ENCODE results near the gene SSH2.

The SSH2 gene

DNA sequence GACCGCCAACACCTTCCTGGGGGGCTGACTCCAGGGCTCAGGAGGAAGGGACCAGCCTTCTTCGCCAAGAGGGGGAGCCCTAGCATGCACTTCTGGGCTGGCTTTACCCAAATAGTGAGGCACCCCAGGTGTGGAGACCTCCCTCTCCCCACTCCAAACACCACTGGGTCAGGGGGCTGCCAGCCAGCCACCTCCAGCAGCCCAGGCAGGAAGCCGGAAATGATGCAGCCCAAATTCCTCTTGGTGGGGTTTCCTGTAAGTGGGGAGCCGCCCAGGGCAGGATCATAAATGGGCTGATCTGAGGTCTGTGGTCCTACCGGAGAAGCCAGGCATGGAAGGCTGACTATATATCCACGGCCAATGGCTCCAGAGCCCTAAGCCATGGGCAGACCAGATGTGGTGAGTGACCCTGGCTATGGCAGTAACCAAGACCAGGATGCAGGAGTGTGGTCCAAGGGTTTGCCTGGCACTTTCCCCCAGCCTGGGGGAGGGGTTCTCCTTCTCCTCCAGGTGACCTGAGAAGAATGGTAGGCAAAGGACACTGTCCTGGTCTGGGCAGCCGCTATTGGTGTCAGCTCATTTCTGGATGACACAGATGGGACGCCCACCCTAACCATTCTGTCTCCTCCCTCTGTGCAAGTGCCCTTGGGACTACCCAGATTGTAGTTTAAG is 344.8 kb downstream of the SSH2 start:
- DNase-seq: peak; percentile 30 to 46

DNA sequence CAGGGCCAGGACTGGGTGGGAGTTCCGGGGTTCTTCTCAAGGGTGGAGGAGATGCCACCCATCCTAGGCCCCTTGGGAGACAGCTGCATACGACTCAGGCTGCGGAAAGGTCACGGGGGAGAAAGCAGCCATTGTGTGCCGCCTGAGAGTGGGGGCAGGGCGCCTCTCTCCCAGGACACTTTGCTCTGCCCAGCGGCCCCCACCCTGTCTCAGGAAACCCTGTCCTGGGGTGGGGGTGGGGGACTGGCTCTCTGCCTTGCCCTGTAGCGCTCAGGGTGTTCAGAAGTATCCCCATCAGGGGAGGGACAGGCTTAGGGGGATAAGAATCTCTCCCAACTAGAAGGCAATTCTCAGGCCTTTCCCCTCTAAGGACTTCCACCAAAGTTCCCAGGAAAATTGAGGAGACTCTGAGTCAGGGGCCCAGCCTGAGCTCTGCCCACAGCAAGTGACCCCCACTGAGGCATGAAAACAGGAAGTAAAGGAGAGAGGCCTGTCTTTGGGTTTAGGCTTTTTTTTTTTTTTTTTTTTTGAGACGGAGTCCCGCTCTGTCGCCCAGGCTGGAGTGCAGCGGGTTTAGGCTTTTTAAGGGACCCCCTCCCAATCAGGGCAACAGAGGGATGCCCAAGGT is 345.5 kb downstream of the SSH2 start:
- no peak for DNase-seq

DNA sequence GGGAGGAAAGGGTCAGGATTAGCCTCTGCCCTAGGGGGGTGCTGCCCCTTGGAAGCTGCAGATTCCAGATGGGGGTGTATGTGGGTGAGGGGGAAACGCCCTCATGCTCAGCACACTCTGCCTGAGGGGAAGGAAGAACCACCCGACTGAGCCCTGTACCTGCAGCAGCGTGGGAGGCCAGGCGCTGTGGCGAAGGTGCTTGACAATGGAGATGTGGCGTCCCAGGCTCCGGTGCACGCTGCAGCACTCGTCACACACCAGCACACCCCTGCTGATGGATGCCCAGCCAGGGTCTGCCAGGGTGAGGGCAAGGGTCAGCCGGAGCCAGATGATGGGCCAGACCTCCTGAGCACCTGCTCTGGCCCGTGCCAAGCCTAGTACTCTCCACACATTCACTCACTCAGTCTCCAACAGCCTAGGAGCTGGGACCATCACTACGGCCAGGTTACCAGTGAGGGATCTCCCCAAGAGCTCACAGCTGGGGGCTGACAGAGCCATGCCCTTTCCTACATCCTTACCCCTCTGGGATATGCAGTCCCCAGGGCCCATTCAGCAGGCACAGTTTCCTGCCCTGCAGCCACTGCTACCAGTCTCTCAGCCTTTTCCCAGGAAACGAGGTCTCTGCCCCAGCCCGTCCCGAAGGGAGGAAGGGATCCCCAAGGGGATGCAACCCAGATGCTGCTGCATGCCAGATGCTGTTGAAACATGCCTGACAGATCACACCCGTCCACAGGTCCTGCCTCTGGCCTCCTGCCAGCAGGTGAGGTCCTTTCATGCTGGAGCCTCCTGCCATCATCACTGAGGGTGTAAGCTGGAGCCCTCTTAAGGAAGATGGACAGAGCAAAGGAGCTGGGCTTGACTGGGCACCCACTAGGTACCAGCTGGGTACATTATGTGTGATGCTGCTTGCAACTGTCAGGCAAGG is 346.4 kb downstream of the SSH2 start:
- DNase-seq: no peak

DNA sequence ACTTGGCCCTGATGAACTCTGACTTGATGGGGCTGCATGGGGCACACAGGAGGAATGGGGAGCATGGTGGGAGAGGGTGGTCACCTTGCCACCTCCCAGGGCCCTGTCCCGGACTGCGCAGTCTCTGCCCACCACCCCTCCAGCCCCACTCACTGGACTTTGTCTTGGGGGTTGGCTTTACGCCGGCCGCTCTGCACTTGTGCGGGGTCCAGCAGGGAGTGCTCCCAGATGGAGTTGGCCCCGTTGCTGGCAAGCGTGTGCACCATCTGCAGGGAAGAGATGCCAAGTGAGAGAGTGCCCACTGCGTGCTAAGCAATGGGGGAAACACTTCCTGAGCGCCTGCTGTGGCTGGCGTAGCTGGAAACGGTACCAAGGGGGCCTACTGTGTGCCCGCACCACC is 347.3 kb downstream of the SSH2 start:
- DNase-seq: no peak

DNA sequence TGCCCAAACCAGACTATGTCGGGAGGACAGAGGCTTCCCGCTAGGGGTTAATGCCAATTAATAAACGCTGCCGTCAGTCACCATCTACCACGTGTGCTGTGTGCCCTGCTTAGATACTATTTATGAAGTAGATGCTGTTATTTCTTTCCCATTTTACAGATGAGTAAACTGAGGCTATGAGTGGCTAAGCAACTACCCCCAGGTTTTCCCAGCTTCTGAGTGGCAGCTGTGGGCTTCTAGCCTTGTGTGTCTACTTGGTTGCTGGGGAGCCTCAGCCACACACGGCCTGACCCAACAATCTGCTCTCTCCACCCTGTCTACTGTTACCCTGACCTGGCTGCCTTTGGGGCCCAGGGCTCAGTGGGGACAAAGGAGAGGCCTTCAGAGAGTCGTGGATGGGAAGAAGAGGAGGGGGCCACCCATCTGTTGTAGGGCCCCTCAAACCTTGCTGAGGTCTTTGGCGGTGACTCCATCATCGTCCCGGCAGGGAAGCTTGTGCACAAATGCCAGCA is 347.7 kb downstream of the SSH2 start:
- no peak for DNase-seq

- no peak for DNase-seq
Observed at GRCh38 chr17:29581583-29582253, 348.3 kb downstream of the SSH2 start.

GRCh38 chr17:29579866-29580771 is 349.9 kb downstream of the SSH2 start:
- DNase-seq: peak; percentile 91 to 92

DNA sequence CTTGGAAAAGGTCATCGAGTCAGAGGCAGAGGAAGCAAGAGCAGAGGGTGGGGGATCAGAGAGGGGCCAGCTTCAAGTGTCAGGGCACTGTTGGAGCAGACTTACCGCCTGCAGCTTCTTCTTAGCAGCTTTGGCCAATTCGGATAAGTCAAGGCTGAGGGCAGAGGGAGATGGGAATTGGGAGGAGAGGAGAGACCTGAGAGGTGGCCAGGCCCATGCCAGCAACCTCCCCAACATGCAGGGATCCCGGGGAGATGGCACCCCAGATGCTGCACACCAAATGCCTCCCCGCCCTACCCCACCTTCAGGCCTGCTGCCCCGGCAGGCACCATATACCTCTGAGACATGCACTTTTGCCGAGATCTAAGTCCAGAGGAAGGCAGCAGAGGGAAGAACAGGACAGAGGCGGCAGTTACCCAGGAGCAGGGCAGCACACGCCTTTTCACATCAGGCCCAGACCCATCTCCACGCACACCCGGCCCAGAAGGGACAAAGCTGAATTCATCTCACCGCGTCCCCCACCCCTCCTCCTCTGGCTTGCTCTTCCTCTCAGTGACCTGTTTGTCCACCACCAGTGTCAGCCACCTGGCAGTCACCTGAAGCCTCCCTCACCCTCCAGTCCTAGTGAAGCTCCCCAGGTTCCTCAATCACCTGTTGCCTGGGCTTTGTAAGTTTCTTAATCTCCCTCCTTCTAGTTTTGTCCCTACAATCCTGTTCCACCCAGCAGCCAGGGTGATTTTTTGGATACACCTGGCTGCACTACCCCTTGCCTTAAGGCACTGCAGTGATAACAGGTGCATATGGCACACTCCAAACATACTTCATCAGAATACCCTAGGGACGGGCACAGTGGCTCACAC is 351.2 kb downstream of the SSH2 start:
- DNase-seq: no peak

DNA sequence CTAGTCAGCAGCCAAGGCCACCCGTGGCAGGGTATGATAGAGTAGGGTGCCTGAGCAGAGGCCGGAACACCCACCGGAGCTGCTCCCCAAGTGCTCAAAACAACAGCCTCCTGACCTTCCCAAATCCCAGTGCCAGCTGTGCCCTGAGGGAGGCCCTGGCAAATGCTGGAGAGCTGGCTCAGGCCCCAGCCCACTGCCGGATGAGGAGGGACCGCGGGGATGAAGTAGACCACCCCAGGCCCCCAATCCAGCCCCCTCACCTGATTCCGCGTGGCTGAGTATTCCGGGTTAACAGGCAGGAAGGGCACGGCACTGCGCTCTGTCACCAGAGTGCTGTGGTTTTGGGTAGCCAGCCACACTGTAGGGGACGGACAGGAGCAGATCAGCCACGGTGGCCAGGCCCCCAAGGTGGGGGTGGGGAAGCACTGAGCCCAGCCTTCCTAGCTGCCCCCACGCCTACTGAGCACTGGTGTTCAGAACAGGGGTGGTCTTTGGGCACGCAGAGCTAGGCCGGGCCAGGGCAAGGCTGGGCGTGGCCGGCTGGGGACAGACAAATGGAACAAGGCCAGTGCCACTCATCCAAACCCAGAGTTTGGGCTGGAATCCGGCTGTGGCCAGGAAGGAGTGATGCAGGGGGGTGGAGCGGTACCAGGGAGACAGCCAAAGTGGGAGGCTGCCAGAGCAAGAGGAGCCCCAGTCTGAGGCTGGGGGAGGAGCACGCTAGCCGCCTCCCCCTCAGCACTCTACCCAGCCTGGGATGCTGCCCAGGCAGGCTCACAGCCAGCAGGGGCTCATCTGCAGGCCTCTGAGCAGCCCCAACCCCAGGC is 352.4 kb downstream of the SSH2 start:
- no peak for DNase-seq

- no peak for DNase-seq
Observed at GRCh38 chr17:29577001-29577370, 353.0 kb downstream of the SSH2 start.

- no peak for DNase-seq
Observed at GRCh38 chr17:29576214-29577000, 353.6 kb downstream of the SSH2 start.

Data from CD4-positive, alpha-beta T cell treated with Interleukin-4 for 1 hour (primary cell).